ENCODE results near the gene HSD17B14. TPM values are rescaled to one million over a fixed set of nuclear protein-coding genes. Genes with fewer than 3 reads are reported as not detected.

The HSD17B14 gene
- total and polyA plus RNA-seq, 2 of the 8 experiments (the other 6 are each of a cell fraction or from before 2014, with no cell fraction given), result 8.4 to 25.5 TPM

DNA sequence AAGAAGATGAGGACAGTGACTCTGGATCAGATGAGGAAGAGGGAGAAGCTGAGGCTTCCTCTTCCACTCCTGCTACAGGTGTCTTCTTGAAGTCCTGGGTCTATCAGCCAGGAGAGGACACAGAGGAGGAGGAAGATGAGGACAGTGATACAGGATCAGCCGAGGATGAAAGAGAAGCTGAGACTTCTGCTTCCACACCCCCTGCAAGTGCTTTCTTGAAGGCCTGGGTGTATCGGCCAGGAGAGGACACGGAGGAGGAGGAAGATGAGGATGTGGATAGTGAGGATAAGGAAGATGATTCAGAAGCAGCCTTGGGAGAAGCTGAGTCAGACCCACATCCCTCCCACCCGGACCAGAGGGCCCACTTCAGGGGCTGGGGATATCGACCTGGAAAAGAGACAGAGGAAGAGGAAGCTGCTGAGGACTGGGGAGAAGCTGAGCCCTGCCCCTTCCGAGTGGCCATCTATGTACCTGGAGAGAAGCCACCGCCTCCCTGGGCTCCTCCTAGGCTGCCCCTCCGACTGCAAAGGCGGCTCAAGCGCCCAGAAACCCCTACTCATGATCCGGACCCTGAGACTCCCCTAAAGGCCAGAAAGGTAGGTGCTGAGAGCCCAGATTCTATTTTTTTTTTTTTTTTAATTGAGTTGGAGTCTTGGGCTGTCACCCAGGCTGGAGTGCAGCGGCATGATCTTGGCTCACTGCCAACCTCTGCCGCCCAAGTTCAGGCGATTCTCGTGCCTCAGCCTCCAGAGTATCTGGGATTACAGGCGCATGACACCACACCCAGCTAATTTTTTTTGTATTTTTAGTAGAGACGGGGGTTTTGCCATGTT lies 38.2 kb upstream of the HSD17B14 start:
- no peak overlapping the region for H2BK120ac ChIP-seq (replicated peaks; ENCODE audit: low read depth, low read length)
- H3K36me3 ChIP-seq (ENCODE audit: control insufficient read depth in 2 of 4, insufficient read depth in 4 of 4, low read length in 3 of 4), result peaks cover 13 to 31% (median 21%) of the 10 kb centered on the region in 4 experiments; a peak in 7 of 8 replicates
- ChIA-PET POLR2A (ENCODE audit: partially characterized antibody) (interaction anchor here (0.6 to 7.2 kb wide), 18 partner anchors 9 to 570 kb away, joined by 3 to 115 read pairs (median 6); partner anchors contain the start of genes DBP, FAM83E, FTL and GYS1), CTCF (ENCODE audit: partially characterized antibody) (interaction anchor here (0.7 to 1.7 kb wide), 7 partner anchors 12 to 119 kb away, joined by 3 to 8 read pairs (median 4); partner anchors contain the start of gene RUVBL2)
- 89% methylated on average over 15 of the region's 17 CpGs; no CpG with 5 or more reads in 1 of the 2 experiments for WGBS, 2 experiments (ENCODE audit: extremely low coverage in 1 of 2, insufficient coverage in 1 of 2, insufficient read length in 1 of 2, insufficient replicate concordance in 2 of 2, low coverage in 1 of 2, low lambda C conversion rate in 2 of 2, missing lambda C conversion rate in 1 of 2)
- no peak overlapping the region for H3K27ac ChIP-seq (ENCODE audit: low read depth, low read length)
- no peak overlapping the region for H3K4ac ChIP-seq (replicated peaks; ENCODE audit: insufficient read length, low read depth, low read length)
- peaks cover 7 to 25% of the 10 kb centered on the region in 2 experiments; a peak in 3 of 4 replicates for H3K79me2 ChIP-seq (ENCODE audit: control insufficient read depth in 1 of 2, insufficient read depth in 2 of 2, low read length in 2 of 2)
- DNase-seq (ENCODE audit: low read depth in 1 of 2, low spot score in 2 of 2), result no peak
- H3K9ac ChIP-seq (replicated peaks in 1 of 4; ENCODE audit: extremely low read depth in 1 of 4, low read depth in 3 of 4, low read length in 3 of 4), result peak overlapping the region in 1 of 4 experiments; percentile 37; a peak in 3 of 7 replicates
- peak overlapping the region in 1 of 2 experiments; percentile 95; a peak in 2 of 4 replicates for H3K4me2 ChIP-seq (ENCODE audit: insufficient read depth in 1 of 2, low read depth in 2 of 2, low read length in 2 of 2)
- H3K23ac ChIP-seq (ENCODE audit: insufficient read length), result no peak overlapping the region
- no peak for FAIRE-seq
- H4K8ac ChIP-seq (ENCODE audit: extremely low read depth, insufficient read depth, low read length), result peak overlapping the region; percentile 53; the same call in 1 of the 2 replicates
- H3K27me3 ChIP-seq (replicated peaks in 1 of 4; ENCODE audit: control insufficient read depth in 3 of 4, extremely low read depth in 1 of 4, insufficient read depth in 3 of 4, low read length in 3 of 4), result no peaks in the 10 kb centered on the region
- H2AFZ ChIP-seq (ENCODE audit: low read length), result no peak overlapping the region
- H2BK15ac ChIP-seq (ENCODE audit: low read length), result no peak overlapping the region
- H3K14ac ChIP-seq (ENCODE audit: insufficient read length), result no peak overlapping the region
- no peaks in the 10 kb centered on the region for H3K9me3 ChIP-seq (ENCODE audit: insufficient read depth in 2 of 2, low read depth in 1 of 2, low read length in 1 of 2)
- no peak overlapping the region for H3K4me3 ChIP-seq (ENCODE audit: extremely low read depth in 1 of 4, insufficient read depth in 2 of 4, low read depth in 3 of 4, low read length in 4 of 4)
- TF ChIP-seq HDAC6 (IDR thresholded peaks at IDR 0.05; ENCODE audit: low read depth, low read length) (no peak), RXRA (IDR thresholded peaks at IDR 0.05; ENCODE audit: insufficient read depth, low read depth, low read length) (no peak), POLR2AphosphoS5 (IDR thresholded peaks at IDR 0.05; ENCODE audit: low read depth, low read length) (peak; percentile 55; the same call in 1 of the 2 replicates), BRCA1 (IDR thresholded peaks at IDR 0.05; ENCODE audit: low read depth, low read length) (no peak), KDM5A (IDR thresholded peaks at IDR 0.05; ENCODE audit: low read length) (no peak)
- H4K20me1 ChIP-seq (replicated peaks in 1 of 2; ENCODE audit: control insufficient read depth in 1 of 2, insufficient read depth in 2 of 2, low read length in 2 of 2), result peaks cover 9 to 13% of the 10 kb centered on the region in 2 experiments
- H2AK5ac ChIP-seq (ENCODE audit: low read depth, low read length), result no peak overlapping the region; the same call in 1 of the 2 replicates
- no peak overlapping the region for H4K91ac ChIP-seq (replicated peaks; ENCODE audit: insufficient read length, low read length)
- no peak overlapping the region for H4K5ac ChIP-seq (ENCODE audit: insufficient read length, low read depth, low read length)
- H3K4me1 ChIP-seq (replicated peaks in 1 of 4; ENCODE audit: control insufficient read depth in 3 of 4, insufficient read depth in 4 of 4, low read length in 3 of 4), result peaks cover 3 to 14% (median 4%) of the 10 kb centered on the region in 4 experiments; a peak in 5 of 7 replicates
- H2BK20ac ChIP-seq (ENCODE audit: low read length), result no peak overlapping the region
- H2BK5ac ChIP-seq (ENCODE audit: low read depth, low read length), result peak overlapping the region; percentile 79; the same call in 1 of the 2 replicates
- H3K23me2 ChIP-seq (ENCODE audit: low read depth, low read length), result peaks cover 3% of the 10 kb centered on the region; the same call in 1 of the 2 replicates
- peak overlapping the region; percentile 14; the same call in 1 of the 2 replicates for H2BK12ac ChIP-seq (ENCODE audit: low read depth, low read length)
- H3K56ac ChIP-seq (replicated peaks; ENCODE audit: insufficient read length, low read depth, low read length), result no peak overlapping the region
- peaks cover 9% of the 10 kb centered on the region for H3K79me1 ChIP-seq (ENCODE audit: low read depth, low read length)
- H3K18ac ChIP-seq (ENCODE audit: extremely low read depth, low read length), result no peak overlapping the region

All from H1 (cell line).